ENCODE data around the gene LKAAEAR1.

The LKAAEAR1 gene

DNA sequence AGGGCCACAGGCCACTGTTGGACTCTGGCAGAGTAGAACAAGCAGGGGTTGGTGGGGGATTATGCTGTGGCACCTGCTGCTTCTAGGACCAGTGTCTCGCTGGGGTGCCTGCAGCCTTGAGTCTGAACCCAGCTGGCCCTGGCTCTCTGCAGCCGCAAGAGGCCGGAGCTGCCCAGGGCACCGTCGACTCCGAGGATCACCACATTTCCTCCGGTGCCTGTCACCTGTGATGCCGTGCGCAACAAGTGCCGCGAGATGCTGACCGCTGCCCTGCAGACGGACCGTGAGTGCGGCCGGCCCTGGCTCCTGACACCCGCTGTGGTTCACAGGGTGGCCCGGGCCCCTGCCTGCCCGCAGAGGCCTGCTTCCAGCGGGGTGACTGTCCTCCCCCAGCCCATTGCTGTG is 15.0 kb downstream of the LKAAEAR1 start:
- no peak overlapping the region for H3K27ac ChIP-seq
- TF ChIP-seq, protein P1, sequence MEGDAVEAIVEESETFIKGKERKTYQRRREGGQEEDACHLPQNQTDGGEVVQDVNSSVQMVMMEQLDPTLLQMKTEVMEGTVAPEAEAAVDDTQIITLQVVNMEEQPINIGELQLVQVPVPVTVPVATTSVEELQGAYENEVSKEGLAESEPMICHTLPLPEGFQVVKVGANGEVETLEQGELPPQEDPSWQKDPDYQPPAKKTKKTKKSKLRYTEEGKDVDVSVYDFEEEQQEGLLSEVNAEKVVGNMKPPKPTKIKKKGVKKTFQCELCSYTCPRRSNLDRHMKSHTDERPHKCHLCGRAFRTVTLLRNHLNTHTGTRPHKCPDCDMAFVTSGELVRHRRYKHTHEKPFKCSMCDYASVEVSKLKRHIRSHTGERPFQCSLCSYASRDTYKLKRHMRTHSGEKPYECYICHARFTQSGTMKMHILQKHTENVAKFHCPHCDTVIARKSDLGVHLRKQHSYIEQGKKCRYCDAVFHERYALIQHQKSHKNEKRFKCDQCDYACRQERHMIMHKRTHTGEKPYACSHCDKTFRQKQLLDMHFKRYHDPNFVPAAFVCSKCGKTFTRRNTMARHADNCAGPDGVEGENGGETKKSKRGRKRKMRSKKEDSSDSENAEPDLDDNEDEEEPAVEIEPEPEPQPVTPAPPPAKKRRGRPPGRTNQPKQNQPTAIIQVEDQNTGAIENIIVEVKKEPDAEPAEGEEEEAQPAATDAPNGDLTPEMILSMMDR (conservative IDR thresholded peaks at IDR 0.05): no peak

DNA sequence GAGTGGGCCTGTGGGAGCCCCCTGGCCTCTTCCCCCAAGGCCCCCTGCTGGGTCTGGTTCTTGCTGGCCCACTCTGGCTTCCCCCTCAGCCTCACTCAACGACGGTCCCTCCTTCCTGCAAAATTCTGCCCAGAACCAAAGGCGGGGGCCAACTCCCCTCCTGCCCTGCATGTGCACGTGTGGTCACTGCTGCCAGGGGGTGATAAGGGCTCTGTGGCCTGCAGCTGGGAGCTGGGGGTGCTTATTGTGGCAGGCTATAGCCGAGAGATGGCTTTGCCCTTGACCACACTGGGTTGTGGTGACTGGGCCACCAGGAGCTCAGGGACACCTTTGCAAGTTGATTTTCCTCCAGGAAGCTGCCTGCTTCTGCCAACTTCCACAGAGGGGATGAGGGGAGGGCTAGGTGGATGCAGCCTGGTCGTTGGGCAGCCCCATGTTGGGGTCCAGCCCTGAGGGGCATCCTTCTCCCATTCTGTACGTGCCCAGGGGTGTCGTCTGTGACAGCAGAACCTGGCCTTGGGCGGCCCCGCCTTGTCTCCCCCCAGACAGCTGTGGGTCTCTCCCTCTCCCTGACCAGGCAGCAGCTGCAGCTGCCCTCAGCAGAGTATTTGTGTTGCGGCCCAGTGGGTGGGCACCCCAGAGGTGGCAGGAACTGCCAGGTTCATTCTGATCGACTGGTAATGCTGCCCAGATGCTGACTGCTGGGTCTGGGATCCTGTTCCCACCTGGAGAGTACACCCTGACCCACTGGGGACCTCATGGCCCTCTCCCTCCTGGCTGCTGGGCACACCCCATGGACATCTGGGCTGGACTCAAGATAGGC is 15.6 kb downstream of the LKAAEAR1 start:
- TF ChIP-seq, protein P1 (conservative IDR thresholded peaks at IDR 0.05): no peak
- H3K27ac ChIP-seq: no peak overlapping the region

- H3K27ac ChIP-seq: no peak overlapping the region
- TF ChIP-seq, protein P1 (conservative IDR thresholded peaks at IDR 0.05): no peak
Measured at GRCh38 chr20:64067733-64068307, 16.4 kb downstream of the LKAAEAR1 start.

- H3K27ac ChIP-seq: no peak overlapping the region
- TF ChIP-seq, protein P1 (conservative IDR thresholded peaks at IDR 0.05): no peak
Measured at GRCh38 chr20:64067005-64067632, 17.1 kb downstream of the LKAAEAR1 start.

GRCh38 chr20:64065974-64066343 is 18.2 kb downstream of the LKAAEAR1 start:
- TF ChIP-seq, protein P1 (conservative IDR thresholded peaks at IDR 0.05): no peak
- no peak overlapping the region for H3K27ac ChIP-seq

GRCh38 chr20:64065062-64065973 is 18.9 kb downstream of the LKAAEAR1 start:
- no peak overlapping the region for H3K27ac ChIP-seq
- TF ChIP-seq, protein P1 (conservative IDR thresholded peaks at IDR 0.05): no peak

All from VCaP (cell line).